Epithelial cell of esophagus (primary cell): ENCODE measurements around the gene ASL.
A peak's percentile ranks its signal among the peaks of the same experiment; 100 is the strongest.
"Not testable (repeated sequence)": the region's sequence is repeated elsewhere in the genome, so short reads cannot be mapped to it uniquely, and the experiment has no call there.

Source experiments
- DNase-seq: peaks from one replicate; pipeline ENCODE4 v3.0.0; 2010; ENCODE audit warnings: low read depth
- H3K4me3 ChIP-seq: 2 replicates; pipeline ENCODE4 v1.5.1; 2011; ENCODE audit warnings: mild to moderate bottlenecking, low read length, control low read depth
- TF ChIP-seq, protein P1 (sequence below): IDR thresholded peaks from 2 replicates; pipeline ENCODE4 v1.5.1; 2011; ENCODE audit warnings: low read depth, mild to moderate bottlenecking, low read length, control low read depth, inconsistent platforms; ENCODE audit not compliant: insufficient read depth; ENCODE audit errors: missing control alignments

The ASL gene

DNA sequence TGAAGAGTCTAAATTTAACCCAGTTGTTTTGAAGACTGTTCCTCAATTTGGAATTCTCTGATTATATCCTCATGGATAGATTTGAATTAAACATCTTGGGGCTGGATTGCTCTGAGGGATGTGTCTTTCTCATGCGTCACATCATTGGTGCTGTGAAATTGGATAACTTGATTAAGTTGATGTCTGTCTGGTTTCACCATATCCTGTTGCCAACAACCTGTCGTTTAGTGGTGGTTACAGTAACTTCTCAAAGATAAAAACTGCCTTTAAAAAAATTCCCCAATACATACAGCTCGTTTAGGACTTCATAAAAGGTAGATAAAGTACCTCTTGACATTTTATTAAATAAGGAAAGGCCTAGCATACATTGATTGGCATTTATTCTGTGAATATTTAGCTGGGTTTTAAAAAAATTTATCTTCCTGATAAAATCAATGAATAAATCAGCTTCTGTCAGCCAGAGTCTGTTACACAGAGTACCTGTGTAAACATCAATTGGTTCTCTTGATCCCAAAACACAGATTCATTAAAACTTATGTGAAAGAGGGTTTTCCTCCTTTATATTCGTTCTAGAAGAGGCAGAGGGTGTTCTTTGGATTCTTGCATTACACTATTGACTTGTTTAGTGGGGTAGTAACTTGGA is 49.6 kb downstream of the ASL start:
- DNase-seq, result no peak
- no peak overlapping the region for H3K4me3 ChIP-seq
- TF ChIP-seq, protein P1, sequence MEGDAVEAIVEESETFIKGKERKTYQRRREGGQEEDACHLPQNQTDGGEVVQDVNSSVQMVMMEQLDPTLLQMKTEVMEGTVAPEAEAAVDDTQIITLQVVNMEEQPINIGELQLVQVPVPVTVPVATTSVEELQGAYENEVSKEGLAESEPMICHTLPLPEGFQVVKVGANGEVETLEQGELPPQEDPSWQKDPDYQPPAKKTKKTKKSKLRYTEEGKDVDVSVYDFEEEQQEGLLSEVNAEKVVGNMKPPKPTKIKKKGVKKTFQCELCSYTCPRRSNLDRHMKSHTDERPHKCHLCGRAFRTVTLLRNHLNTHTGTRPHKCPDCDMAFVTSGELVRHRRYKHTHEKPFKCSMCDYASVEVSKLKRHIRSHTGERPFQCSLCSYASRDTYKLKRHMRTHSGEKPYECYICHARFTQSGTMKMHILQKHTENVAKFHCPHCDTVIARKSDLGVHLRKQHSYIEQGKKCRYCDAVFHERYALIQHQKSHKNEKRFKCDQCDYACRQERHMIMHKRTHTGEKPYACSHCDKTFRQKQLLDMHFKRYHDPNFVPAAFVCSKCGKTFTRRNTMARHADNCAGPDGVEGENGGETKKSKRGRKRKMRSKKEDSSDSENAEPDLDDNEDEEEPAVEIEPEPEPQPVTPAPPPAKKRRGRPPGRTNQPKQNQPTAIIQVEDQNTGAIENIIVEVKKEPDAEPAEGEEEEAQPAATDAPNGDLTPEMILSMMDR, result no peak

DNA sequence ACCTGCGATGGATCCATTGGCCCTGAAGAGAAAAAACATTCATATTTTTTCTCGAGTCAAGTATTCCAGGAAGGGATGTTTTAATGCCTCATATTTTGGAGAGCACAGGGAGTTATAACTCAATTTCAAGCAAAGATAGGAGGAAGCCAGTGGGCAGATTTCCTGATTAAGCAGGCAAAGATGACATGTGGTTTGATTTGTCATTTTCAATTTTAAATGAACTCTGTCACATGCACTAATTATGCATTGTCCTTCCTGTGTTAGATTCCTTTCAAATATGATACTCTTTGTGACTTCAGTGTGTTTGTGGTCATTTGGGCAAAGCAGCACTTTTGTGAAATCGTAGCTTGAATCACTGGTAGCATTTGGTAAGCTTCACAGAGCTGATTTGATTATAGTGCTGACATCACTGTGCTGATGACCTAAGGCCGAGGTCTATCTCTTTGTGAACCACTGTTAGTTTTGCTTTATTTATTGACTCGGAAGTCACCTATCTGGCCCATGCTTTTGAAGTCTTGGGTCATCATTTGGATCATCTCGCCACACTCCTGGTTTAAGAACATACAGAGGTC is 50.2 kb downstream of the ASL start:
- H3K4me3 ChIP-seq, DNase-seq: not testable (repeated sequence)

DNA sequence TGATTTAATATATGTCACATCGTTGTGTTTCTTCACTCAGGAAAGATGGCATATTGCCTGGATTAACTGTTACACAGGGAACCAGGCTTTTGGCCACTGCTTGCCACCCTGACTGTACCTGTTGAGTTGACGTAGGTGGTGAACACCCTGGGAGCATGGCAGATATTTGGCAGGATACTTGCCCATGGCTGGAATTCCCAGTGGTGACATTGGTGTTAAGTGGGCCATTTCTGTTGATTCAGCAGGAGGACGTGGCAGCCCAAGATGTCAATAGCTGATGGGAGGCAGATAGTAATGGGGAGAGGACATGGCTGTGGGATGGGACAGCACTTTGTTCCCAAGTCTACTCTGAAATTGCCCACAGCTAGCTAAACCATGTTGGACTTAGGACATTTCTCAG is 51.6 kb downstream of the ASL start:
- H3K4me3 ChIP-seq, DNase-seq: not testable (repeated sequence)

DNA sequence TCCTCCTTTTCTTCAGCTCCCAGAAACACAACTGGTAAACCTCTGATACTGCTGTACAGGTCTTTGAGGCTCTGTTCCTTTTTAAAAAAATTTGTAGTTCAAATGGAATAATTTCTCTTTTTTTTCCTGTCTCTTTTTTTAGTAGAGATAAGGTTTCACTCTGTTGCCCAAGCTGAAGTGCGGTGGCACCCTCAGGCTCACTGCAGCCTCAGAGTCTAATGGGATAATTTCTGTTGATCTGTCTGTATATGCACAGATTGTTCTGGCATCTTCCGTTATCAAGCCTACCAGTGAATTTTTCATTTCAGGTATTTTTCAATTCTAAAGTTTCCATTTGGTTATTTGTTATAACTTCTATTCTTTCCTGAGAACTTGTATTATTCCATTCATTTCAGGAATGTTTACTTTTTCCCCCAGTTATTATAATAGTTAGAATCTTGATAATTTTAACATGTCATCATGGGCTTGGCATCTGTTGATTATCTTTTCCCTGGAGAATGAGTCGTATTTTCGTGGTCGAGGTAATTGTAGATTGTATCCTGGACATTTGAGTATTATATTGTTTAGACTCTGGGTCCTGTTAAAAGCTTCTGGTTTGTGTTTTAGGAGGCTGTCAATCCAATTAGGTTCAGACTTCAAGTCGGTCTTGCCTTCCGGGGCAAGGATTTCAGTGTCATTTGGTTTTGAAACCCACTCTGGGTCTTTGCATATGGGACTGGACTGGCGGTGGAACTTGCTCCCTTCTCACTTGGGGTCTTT is 63.6 kb downstream of the ASL start:
- DNase-seq, result no peak
- no peak overlapping the region for H3K4me3 ChIP-seq
- TF ChIP-seq, protein P1, result no peak

DNA sequence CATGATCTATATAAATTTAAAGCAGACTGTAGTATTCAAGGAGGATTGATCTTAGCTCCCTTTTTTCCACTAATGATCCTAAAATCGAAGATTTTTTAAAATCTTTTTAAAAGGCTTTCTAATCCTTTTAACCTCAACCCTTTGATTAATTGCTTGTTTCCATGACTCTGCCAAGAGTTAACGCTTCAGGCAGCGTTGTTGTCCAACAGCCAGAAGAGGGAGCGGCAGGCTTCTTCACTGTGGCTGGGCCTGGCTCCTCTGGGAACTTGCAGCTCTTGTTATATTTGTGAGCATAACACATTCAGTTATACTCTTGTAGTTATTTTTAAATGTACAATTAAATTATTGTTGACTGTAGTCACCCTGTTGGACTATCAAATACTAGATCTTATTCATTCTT is 65.3 kb downstream of the ASL start:
- H3K4me3 ChIP-seq, result no peak overlapping the region
- TF ChIP-seq, protein P1, result peak; percentile 82
- DNase-seq, result peak; percentile 87

DNA sequence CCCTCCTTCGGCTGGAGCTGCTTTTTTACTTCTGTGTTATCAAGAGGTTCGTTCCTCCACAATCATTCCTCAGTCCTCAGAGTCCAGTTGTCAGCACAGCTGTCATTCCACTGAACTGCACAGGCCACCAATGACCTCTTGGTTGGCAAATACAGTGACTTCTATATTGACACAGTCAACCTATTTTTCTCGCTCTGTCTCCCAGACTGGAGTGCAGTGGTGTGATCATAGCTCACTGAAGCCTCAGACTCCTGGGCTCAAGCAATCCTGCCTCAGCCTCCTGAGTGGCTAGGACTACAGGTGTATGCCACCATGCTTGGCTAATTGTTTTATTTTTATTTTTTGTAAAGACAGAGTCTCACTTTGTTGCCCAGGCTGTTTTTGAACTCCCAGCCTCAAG is 66.7 kb downstream of the ASL start:
- no peak overlapping the region for H3K4me3 ChIP-seq
- no peak for DNase-seq
- TF ChIP-seq, protein P1, result no peak

DNA sequence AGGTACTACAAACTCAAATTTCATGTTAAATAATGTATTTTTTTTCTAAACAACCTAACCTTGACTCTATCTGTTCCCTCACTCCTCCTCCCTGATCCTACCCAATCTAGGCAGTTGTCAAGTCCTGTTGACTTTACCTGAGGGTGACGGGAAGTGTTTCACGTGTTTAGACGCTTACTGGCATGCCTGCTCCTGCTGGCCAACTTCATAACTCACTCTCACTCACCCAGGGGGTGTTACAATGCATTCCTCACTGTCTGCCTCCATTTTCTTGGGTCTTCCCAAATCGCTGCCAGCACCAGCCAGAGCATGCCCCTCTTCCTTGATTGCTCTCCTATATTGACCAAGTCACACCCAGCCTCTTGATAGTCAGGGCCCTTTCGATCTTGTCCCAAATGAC is 67.4 kb downstream of the ASL start:
- H3K4me3 ChIP-seq, result no peak overlapping the region
- DNase-seq, result peak; percentile 92
- TF ChIP-seq, protein P1, result peak; percentile 39
